HFFc6 (cell line): ENCODE results near the gene HAUS6. TPM values are rescaled to one million over a fixed set of nuclear protein-coding genes. Genes with fewer than 3 reads are reported as not detected.

Experiments
- DNase-seq: peaks from one replicate; pipeline ENCODE4 v3.0.0-alpha.2; 2018
- H3K27ac Mint-ChIP-seq: 2 replicates; pipeline ENCODE4 v1.8.0; 2020; ENCODE audit warnings: mild to moderate bottlenecking, mixed read lengths
- H3K27me3 Mint-ChIP-seq: 2 replicates; pipeline ENCODE4 v1.8.0; 2021; ENCODE audit warnings: mild to moderate bottlenecking, moderate library complexity, mixed read lengths; ENCODE audit not compliant: insufficient read depth
- H3K36me3 Mint-ChIP-seq: 2 replicates; pipeline ENCODE4 v1.8.0; 2021; ENCODE audit warnings: low read depth, mixed read lengths
- H3K4me1 Mint-ChIP-seq: 2 replicates; pipeline ENCODE4 v1.8.0; 2020; ENCODE audit warnings: low read depth, mixed read lengths
- H3K4me3 Mint-ChIP-seq: 2 replicates; pipeline ENCODE4 v1.8.0; 2020; ENCODE audit warnings: mild to moderate bottlenecking, moderate library complexity, mixed read lengths
- H3K9me3 Mint-ChIP-seq: 2 replicates; pipeline ENCODE4 v1.8.0; 2020; ENCODE audit warnings: mild to moderate bottlenecking, mixed read lengths
- CTCF ChIP-seq: fragments of 200-600 bp; sonication (generic); IDR thresholded peaks from 2 replicates; pipeline ENCODE4 v1.5.0; 2021; ENCODE audit warnings: antibody characterized with exemption, mild to moderate bottlenecking
- total RNA-seq, 6 experiments: library from RNA; stranded (reverse); fragmentation: NEBNext Ultra II Directional; extraction: Animal tissue kit (Norgen Biotek cat#: 25700); gene quantifications; 2 replicates in 1 of 6; 3 replicates in 5 of 6; pipeline ENCODE4 v1.2.3, GENCODE V29; 2021

The HAUS6 gene
- total RNA-seq, 6 experiments from 2014 or later: 9.2 to 15.4 (median 14.0) TPM

- no peak overlapping the region for H3K27ac Mint-ChIP-seq
- no peak for DNase-seq
- no peaks in the 10 kb centered on the region; the same call in 1 of the 2 replicates for H3K27me3 Mint-ChIP-seq
- H3K4me1 Mint-ChIP-seq: peaks cover 19% of the 10 kb centered on the region
- H3K9me3 Mint-ChIP-seq: no peaks in the 10 kb centered on the region
- H3K4me3 Mint-ChIP-seq: no peak overlapping the region
- no peak for TF ChIP-seq CTCF
- H3K36me3 Mint-ChIP-seq: no peaks in the 10 kb centered on the region
Measured at GRCh38 chr9:19146441-19147024, 43.8 kb upstream of the HAUS6 start.

- H3K4me3 Mint-ChIP-seq: no peak overlapping the region
- H3K9me3 Mint-ChIP-seq: no peaks in the 10 kb centered on the region
- no peaks in the 10 kb centered on the region; the same call in 1 of the 2 replicates for H3K27me3 Mint-ChIP-seq
- TF ChIP-seq CTCF: no peak
- peaks cover 19% of the 10 kb centered on the region for H3K4me1 Mint-ChIP-seq
- DNase-seq: no peak
- H3K36me3 Mint-ChIP-seq: no peaks in the 10 kb centered on the region
- no peak overlapping the region for H3K27ac Mint-ChIP-seq
Measured at GRCh38 chr9:19145881-19146280, 43.2 kb upstream of the HAUS6 start.

GRCh38 chr9:19140259-19140658 is 37.6 kb upstream of the HAUS6 start:
- TF ChIP-seq CTCF: no peak
- Mint-ChIP-seq H3K4me3 (no peak overlapping the region), H3K27me3 (no peaks in the 10 kb centered on the region), H3K9me3 (no peaks in the 10 kb centered on the region), H3K36me3 (no peaks in the 10 kb centered on the region), H3K27ac (no peak overlapping the region), H3K4me1 (peaks cover 25% of the 10 kb centered on the region)
- no peak for DNase-seq

GRCh38 chr9:19138084-19138483 is 35.4 kb upstream of the HAUS6 start:
- TF ChIP-seq CTCF: no peak
- Mint-ChIP-seq H3K4me3 (no peak overlapping the region), H3K36me3 (no peaks in the 10 kb centered on the region), H3K9me3 (no peaks in the 10 kb centered on the region), H3K27me3 (no peaks in the 10 kb centered on the region), H3K27ac (0 out of 2 replicates have a peak overlapping the region, but pooled peaks have one; percentile 79), H3K4me1 (peaks cover 38% of the 10 kb centered on the region)
- DNase-seq: no peak

- Mint-ChIP-seq H3K36me3 (no peaks in the 10 kb centered on the region), H3K9me3 (no peaks in the 10 kb centered on the region), H3K4me3 (peak overlapping the region; percentile 47), H3K27ac (peak overlapping the region; percentile 79), H3K27me3 (no peaks in the 10 kb centered on the region), H3K4me1 (peaks cover 35% of the 10 kb centered on the region)
- TF ChIP-seq CTCF: no peak
- peak; percentile 75 for DNase-seq
Measured at GRCh38 chr9:19137282-19137681, 34.6 kb upstream of the HAUS6 start.
